ENCODE results near the gene FGF8. TPM values are rescaled to one million over a fixed set of nuclear protein-coding genes. Genes with fewer than 3 reads are reported as not detected.

The FGF8 gene
- total and polyA plus RNA-seq, 2 donors (not counting 3 experiments of a cell fraction or from before 2014, with no cell fraction given), result 0.44 TPM; not detected in 1

DNA sequence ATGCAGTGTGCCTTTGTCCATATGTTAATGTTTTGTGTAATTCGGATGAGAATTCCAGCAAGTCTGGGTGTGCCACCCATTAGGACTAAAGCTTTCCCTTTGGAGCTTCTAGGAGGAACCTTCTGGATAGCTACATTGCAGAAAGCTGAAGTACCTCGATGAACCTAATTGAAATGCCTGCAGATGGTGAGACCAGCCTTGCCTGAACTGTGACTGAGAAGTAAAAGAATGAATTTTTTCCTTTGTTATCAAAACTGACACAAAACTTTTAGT is 49.9 kb downstream of the FGF8 start:
- dilution Hi-C loops (cut with MboI; ENCODE audit: extremely low pct_ligation_motif_present, low sequenced_read_pairs) (no loop called here), intact Hi-C loops (cut with micrococcal nuclease) (no loop called here)
- no peaks in the 10 kb centered on the region for H3K36me3 ChIP-seq (ENCODE audit: control insufficient read depth in 2 of 2, extremely low read depth in 1 of 2, insufficient read depth in 2 of 2, low read length in 2 of 2)
- H3K9me1 ChIP-seq (replicated peaks; ENCODE audit: control insufficient read depth, extremely low read depth, insufficient read depth, low read length), result no peaks in the 10 kb centered on the region
- TF ChIP-seq FOS (IDR thresholded peaks at IDR 0.05; ENCODE audit: borderline replicate concordance, insufficient read depth, low read length), result no peak
- TF ChIP-seq POLR2A (IDR thresholded peaks at IDR 0.05; ENCODE audit: low read depth, low read length), result no peak
- no peak for TF ChIP-seq MYC (IDR thresholded peaks at IDR 0.05; ENCODE audit: low read depth, low read length)
- no peak for TF ChIP-seq GATA2 (IDR thresholded peaks at IDR 0.05; ENCODE audit: insufficient read depth, insufficient read length, low read depth, low read length)
- TF ChIP-seq JUN (IDR thresholded peaks at IDR 0.05; ENCODE audit: borderline replicate concordance, insufficient read depth, insufficient read length, low read depth), result no peak
- TF ChIP-seq EZH2 (IDR thresholded peaks at IDR 0.05; ENCODE audit: borderline replicate concordance, low read depth, low read length, severe bottlenecking), result no peak
- no peak for TF ChIP-seq CTCF (IDR thresholded peaks at IDR 0.05; ENCODE audit: extremely low read depth in 1 of 2, insufficient read depth in 1 of 2, low read depth in 1 of 2, low read length in 2 of 2)
- no peak for TF ChIP-seq MAX (IDR thresholded peaks at IDR 0.05; ENCODE audit: insufficient read depth, insufficient read length)
- TF ChIP-seq POLR2AphosphoS5 (IDR thresholded peaks at IDR 0.05; ENCODE audit: insufficient read depth, low read depth, low read length), result no peak
- BruUV-seq (replicated peaks), result no TSS peak
- H3K27ac ChIP-seq (ENCODE audit: insufficient read depth, low read depth, low read length), result no peak overlapping the region
- no peak overlapping the region for H2AFZ ChIP-seq (ENCODE audit: low read depth, low read length)
- no peaks in the 10 kb centered on the region for H4K20me1 ChIP-seq (replicated peaks; ENCODE audit: control insufficient read depth, extremely low read depth, insufficient read depth, low read length)
- no peak for FAIRE-seq
- peaks cover 9 to 21% of the 10 kb centered on the region in 2 experiments for H3K27me3 ChIP-seq (ENCODE audit: control insufficient read depth in 2 of 2, insufficient read depth in 2 of 2, low read length in 2 of 2)
- H3K9me3 ChIP-seq (replicated peaks; ENCODE audit: control insufficient read depth, insufficient read depth, low read length), result no peaks in the 10 kb centered on the region
- no peak overlapping the region for H3K9ac ChIP-seq (replicated peaks; ENCODE audit: extremely low read depth, insufficient read depth, low read length)
- ChIA-PET CTCF (interaction anchor here (1.4 to 1.5 kb wide), 2 partner anchors 22 to 123 kb away, joined by 3 to 4 read pairs; no protein-coding TSS in a partner anchor), POLR2A (no interaction called here)
- no peak for DNase-seq (ENCODE audit: low read depth, low spot score)
- no peaks in the 10 kb centered on the region for H3K4me1 ChIP-seq (ENCODE audit: control insufficient read depth, extremely low read depth, insufficient read depth, low read length)
- no peaks in the 10 kb centered on the region for H3K79me2 ChIP-seq (ENCODE audit: control insufficient read depth, insufficient read depth, low read length)
- H3K4me2 ChIP-seq (ENCODE audit: insufficient read depth, low read length), result no peak overlapping the region
- H3K4me3 ChIP-seq (replicated peaks in 1 of 3; ENCODE audit: insufficient read depth in 1 of 3, low read depth in 1 of 3, low read length in 3 of 3), result no peak overlapping the region

Measured in endothelial cell of umbilical vein (primary cell).